Measurements from ENCODE around the gene DOC2A.
"Not testable (repeated sequence)": the region's sequence is repeated elsewhere in the genome, so short reads cannot be mapped to it uniquely, and the experiment has no call there.

The DOC2A gene

GRCh38 chr16:30027588-30028437 lies 17.0 kb upstream of the DOC2A start:
- no peak for DNase-seq

GRCh38 chr16:30026449-30026848 lies 15.6 kb upstream of the DOC2A start:
- no peak for DNase-seq

- no peak for DNase-seq
These were observed 14.7 kb upstream of the DOC2A start for GRCh38 chr16:30025574-30025973.

GRCh38 chr16:30025156-30025555 lies 14.3 kb upstream of the DOC2A start:
- no peak for DNase-seq

GRCh38 chr16:30024451-30024850 lies 13.6 kb upstream of the DOC2A start:
- no peak for DNase-seq

GRCh38 chr16:30023586-30023985 lies 12.8 kb upstream of the DOC2A start:
- DNase-seq: no peak

- no peak for DNase-seq
These were observed 12.1 kb upstream of the DOC2A start, which contains the start of gene C16orf92 for GRCh38 chr16:30022887-30023286. C16orf92 (plus strand) TSS chr16:30023198; CDS start chr16:30023341, 143 bp downstream.

- no peak for DNase-seq
These were observed 7.9 kb upstream of the DOC2A start for GRCh38 chr16:30018731-30019158.

- not testable (repeated sequence) for DNase-seq
These were observed 7.1 kb upstream of the DOC2A start for GRCh38 chr16:30017937-30018336.

GRCh38 chr16:30017277-30017656 lies 6.4 kb upstream of the DOC2A start:
- DNase-seq: no peak

- DNase-seq: no peak
These were observed 5.9 kb upstream of the DOC2A start for GRCh38 chr16:30016555-30017276.

GRCh38 chr16:30015450-30015849 lies 4.6 kb upstream of the DOC2A start:
- DNase-seq: not testable (repeated sequence)

GRCh38 chr16:30012598-30012997 lies 1.8 kb upstream of the DOC2A start:
- not testable (repeated sequence) for DNase-seq

GRCh38 chr16:30011714-30012504 lies 1.1 kb upstream of the DOC2A start:
- DNase-seq: no peak

- DNase-seq: no peak
These were observed 610 bp downstream of the DOC2A start for GRCh38 chr16:30009990-30010843.

- no peak for DNase-seq
These were observed 1.6 kb downstream of the DOC2A start for GRCh38 chr16:30009085-30009862.

GRCh38 chr16:30007378-30007895 lies 3.4 kb downstream of the DOC2A start:
- no peak for DNase-seq

GRCh38 chr16:30006659-30007377 lies 4.0 kb downstream of the DOC2A start:
- no peak for DNase-seq

- no peak for DNase-seq
These were observed 4.7 kb downstream of the DOC2A start for GRCh38 chr16:30006095-30006473.

GRCh38 chr16:30005341-30006094 lies 5.3 kb downstream of the DOC2A start:
- peak in 1 of 4 experiments; percentile 32 for DNase-seq
